ENCODE data around the gene RHOA. TPM values are rescaled to one million over a fixed set of nuclear protein-coding genes. Genes with fewer than 3 reads are reported as not detected.
"Not testable (repeated sequence)": the region's sequence is repeated elsewhere in the genome, so short reads cannot be mapped to it uniquely, and the experiment has no call there.

RHOA gene
- total and polyA plus RNA-seq, 4 donors, result 367 to 580 (median 509) TPM

DNA sequence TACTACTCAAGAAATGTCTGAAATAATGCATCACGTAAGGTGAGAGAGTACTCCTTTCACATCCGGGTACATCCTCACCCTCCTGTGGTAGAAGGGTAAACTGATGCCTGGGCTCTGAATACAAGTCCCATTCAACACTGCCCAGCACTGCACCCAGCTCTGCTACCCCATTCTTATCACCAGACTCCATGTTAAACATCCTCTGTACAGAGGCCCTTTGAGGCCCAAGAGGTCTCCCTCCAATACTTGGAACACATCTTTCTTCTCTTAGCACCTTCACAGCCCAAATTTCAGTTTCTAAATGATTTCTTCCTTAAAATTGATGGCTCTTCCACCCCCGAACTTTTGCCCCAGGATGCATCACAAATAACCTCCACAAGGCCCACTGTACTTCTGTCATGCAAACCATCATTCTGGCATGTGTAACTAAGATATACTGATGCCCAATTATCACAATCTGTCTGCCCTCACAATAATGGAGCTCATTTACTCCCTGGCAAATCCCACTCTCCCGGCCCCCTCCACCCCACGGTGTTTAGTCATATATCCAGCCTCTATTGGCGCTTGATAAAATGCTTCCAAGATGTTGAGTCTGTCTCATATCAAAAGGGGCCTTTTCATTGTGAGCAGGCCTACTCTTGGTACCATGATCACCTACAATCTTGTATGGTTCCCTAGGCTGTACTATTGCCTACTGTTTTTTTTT lies 41.0 kb downstream of the RHOA start:
- ATAC-seq (ENCODE audit: low FRiP score), result no peak
- H3K9me3 ChIP-seq (ENCODE audit: control insufficient read depth, low read length), result no peaks in the 10 kb centered on the region
- WGBS, 2 donors, result 88 to 95% methylated on average over 6 of the region's 6 CpGs
- H3K36me3 ChIP-seq (ENCODE audit: control insufficient read depth in 1 of 2, insufficient read depth in 2 of 2, low read length in 1 of 2), result peaks cover 0 to 7% of the 10 kb centered on the region in 2 donors
- DNase-seq, result no peak
- intact Hi-C loops (cut with DNase I), result no loop called here
- no peaks in the 10 kb centered on the region for H3K4me1 ChIP-seq (ENCODE audit: control insufficient read depth in 1 of 2, insufficient read depth in 2 of 2, low read length in 2 of 2)
- no peak overlapping the region for H3K4me3 ChIP-seq (ENCODE audit: low read length in 2 of 2)
- H3K27me3 ChIP-seq (ENCODE audit: control insufficient read depth in 1 of 2, insufficient read depth in 2 of 2, low read length in 1 of 2), result no peaks in the 10 kb centered on the region
- no peak overlapping the region for H3K27ac ChIP-seq (ENCODE audit: low read depth in 1 of 2, low read length in 2 of 2)

DNA sequence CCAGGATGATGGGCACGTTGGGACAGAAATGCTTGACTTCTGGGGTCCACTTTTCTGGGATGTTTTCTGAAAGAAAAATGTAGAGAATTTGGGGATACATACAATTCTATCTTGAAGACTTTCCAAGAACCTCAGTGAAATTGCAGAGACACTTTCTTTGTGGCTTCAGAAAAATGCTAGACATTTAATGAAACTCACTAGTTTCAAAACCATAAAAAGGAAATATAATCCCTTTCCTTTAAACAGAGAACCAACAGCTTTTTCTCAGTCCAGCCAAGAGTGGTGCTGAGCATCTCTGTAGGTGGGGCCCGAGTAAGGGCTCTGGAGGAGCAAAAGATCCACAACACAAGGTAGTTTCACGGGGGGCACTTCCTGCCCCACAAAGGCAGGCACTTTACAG lies 49.2 kb downstream of the RHOA start:
- peaks cover 3 to 6% of the 10 kb centered on the region in 2 donors for H3K36me3 ChIP-seq (ENCODE audit: control insufficient read depth in 1 of 2, insufficient read depth in 2 of 2, low read length in 1 of 2)
- 74 to 84% methylated on average over 3 of the region's 3 CpGs for WGBS, 2 donors
- H3K27ac ChIP-seq (ENCODE audit: low read depth in 1 of 2, low read length in 2 of 2), result no peak overlapping the region

DNA sequence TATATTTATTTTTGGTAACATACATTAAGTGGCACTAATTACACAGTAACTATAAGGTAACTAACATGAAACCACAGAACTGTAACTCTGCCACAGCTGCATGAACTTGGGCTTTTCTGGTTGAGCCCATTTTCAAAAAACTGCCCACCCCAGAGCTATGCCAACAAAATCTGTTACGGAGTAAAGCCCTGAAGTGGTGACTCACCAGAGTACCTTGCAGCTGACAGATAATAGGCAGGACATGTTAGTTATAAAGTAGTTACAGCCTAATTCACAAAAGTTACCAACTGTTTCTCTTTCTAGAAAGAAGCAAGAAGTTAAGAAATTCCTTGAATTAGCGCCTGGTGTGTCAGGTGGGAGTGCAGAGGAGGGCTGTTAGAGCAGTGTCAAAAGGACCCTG lies 52.2 kb downstream of the RHOA start:
- ATAC-seq (ENCODE audit: low FRiP score), result no peak
- no peak for DNase-seq
- H3K27me3 ChIP-seq (ENCODE audit: control insufficient read depth in 1 of 2, insufficient read depth in 2 of 2, low read length in 1 of 2), result no peaks in the 10 kb centered on the region
- H3K27ac ChIP-seq (ENCODE audit: low read depth in 1 of 2, low read length in 2 of 2), result no peak overlapping the region
- H3K36me3 ChIP-seq (ENCODE audit: control insufficient read depth in 1 of 2, insufficient read depth in 2 of 2, low read length in 1 of 2), result peaks cover 0 to 8% of the 10 kb centered on the region in 2 donors
- no peaks in the 10 kb centered on the region for H3K9me3 ChIP-seq (ENCODE audit: control insufficient read depth, low read length)
- WGBS, 2 donors, result 68 to 69% methylated on average over 2 of the region's 2 CpGs
- no peak overlapping the region for H3K4me3 ChIP-seq (ENCODE audit: low read length in 2 of 2)
- H3K4me1 ChIP-seq (ENCODE audit: control insufficient read depth in 1 of 2, insufficient read depth in 2 of 2, low read length in 2 of 2), result no peaks in the 10 kb centered on the region
- intact Hi-C loops (cut with DNase I), result loop anchor here (2.0 to 5.0 kb wide), 3 partner anchors 13 to 53 kb away; partner anchors contain the start of genes RHOA (in 1 of the 2) and TCTA (in 1 of the 2)

More for the DNA sequence above, 49.2 kb downstream of the RHOA start:
- DNase-seq (no peak), ATAC-seq (ENCODE audit: low FRiP score) (no peak)
- intact Hi-C loops (cut with DNase I), result loop anchor here in 1 of 2 donors (5.0 kb wide), 1 partner anchor 35 kb away; no protein-coding TSS in a partner anchor
- H3K27me3 ChIP-seq (ENCODE audit: control insufficient read depth in 1 of 2, insufficient read depth in 2 of 2, low read length in 1 of 2), result no peaks in the 10 kb centered on the region
- no peak overlapping the region for H3K4me3 ChIP-seq (ENCODE audit: low read length in 2 of 2)
- no peaks in the 10 kb centered on the region for H3K4me1 ChIP-seq (ENCODE audit: control insufficient read depth in 1 of 2, insufficient read depth in 2 of 2, low read length in 2 of 2)
- no peaks in the 10 kb centered on the region for H3K9me3 ChIP-seq (ENCODE audit: control insufficient read depth, low read length)

DNA sequence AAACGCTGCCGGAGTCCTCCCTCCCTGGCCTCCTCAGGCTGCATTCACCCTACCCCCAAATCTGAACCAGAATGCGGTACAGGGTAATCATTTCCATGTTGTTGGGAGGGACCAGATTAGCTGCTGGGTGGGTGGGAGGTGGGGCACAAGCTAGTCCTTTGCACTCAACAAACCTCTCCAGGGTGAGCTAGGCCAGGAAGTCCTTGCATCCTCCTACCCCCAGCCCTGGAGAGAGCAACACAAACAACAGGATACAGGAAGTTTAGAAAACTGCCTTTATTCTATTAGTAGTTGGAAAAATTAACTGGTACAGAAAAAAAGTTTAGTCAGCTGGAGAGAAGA lies 52.9 kb downstream of the RHOA start:
- 14 to 20% methylated on average over 3 of the region's 3 CpGs for WGBS, 2 donors
- H3K36me3 ChIP-seq (ENCODE audit: control insufficient read depth in 1 of 2, insufficient read depth in 2 of 2, low read length in 1 of 2), result peaks cover 0 to 8% of the 10 kb centered on the region in 2 donors

DNA sequence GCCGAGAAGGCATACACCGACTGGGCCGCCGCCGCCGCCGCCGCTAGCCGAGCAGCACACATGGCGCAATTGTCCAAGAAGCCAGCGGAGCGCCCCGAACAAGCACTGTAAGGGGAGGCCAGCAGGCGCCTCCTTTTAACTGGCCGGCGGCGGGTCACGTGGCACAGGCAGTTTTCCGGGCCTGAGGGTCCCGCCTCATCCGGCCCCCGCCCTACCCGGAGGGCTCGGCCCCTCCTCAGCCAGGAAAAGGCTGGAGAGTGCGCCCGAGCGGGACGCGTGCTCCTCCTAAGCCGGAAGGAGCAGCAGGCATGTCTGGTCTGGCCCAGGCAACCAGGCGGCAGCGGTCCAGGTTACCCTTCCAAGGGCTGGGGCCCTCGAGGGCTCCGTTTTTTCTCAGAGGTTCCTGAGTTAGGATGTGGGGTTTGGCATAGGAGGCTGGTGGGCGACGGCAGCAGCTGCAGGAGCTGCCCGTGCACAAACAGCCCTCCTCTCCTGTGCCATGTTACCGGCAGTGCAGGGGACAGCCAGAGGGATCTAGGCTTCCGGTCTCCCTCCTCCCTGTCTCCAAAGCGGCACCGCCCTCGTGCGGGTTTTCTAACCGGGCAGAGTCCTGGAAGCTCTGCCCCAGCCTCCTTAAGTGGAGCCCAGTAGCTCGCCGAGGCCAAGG lies 53.4 kb downstream of the RHOA start, which contains the start of gene GPX1:
GPX1 (minus strand) TSS at position 137 of the 667 bp plus-strand sequence; CDS start at position 62, 75 bp downstream.
- peaks cover 0 to 8% of the 10 kb centered on the region in 2 donors for H3K36me3 ChIP-seq (ENCODE audit: control insufficient read depth in 1 of 2, insufficient read depth in 2 of 2, low read length in 1 of 2)
- H3K9me3 ChIP-seq (ENCODE audit: control insufficient read depth, low read length), result no peaks in the 10 kb centered on the region
- DNase-seq, result peak; percentile 98
- WGBS, 2 donors, result 1% methylated on average over 35 to 46 of the region's 46 CpGs
- intact Hi-C loops (cut with DNase I), result loop anchor here (2.0 to 5.0 kb wide), 2 partner anchors 14 to 54 kb away; partner anchors contain the start of genes RHOA (in 1 of the 2) and TCTA (in 1 of the 2)
- peak; percentile 97 for ATAC-seq (ENCODE audit: low FRiP score)
- H3K27me3 ChIP-seq (ENCODE audit: control insufficient read depth in 1 of 2, insufficient read depth in 2 of 2, low read length in 1 of 2), result no peaks in the 10 kb centered on the region
- peak within 1 kb of the TSS; percentile 39 to 52 for H3K4me3 ChIP-seq (ENCODE audit: low read length in 2 of 2)
- H3K4me1 ChIP-seq (ENCODE audit: control insufficient read depth in 1 of 2, insufficient read depth in 2 of 2, low read length in 2 of 2), result no peaks in the 10 kb centered on the region
- H3K27ac ChIP-seq (ENCODE audit: low read depth in 1 of 2, low read length in 2 of 2), result peak within 1 kb of the TSS; percentile 64 to 87

More for the DNA sequence above, 52.9 kb downstream of the RHOA start:
- Histone ChIP-seq H3K27me3 (ENCODE audit: control insufficient read depth in 1 of 2, insufficient read depth in 2 of 2, low read length in 1 of 2) (no peaks in the 10 kb centered on the region), H3K27ac (ENCODE audit: low read depth in 1 of 2, low read length in 2 of 2) (peak overlapping the region; percentile 64 to 73), H3K4me1 (ENCODE audit: control insufficient read depth in 1 of 2, insufficient read depth in 2 of 2, low read length in 2 of 2) (no peaks in the 10 kb centered on the region), H3K9me3 (ENCODE audit: control insufficient read depth, low read length) (no peaks in the 10 kb centered on the region), H3K4me3 (ENCODE audit: low read length in 2 of 2) (peak overlapping the region in 1 of 2 donors; percentile 1)
- intact Hi-C loops (cut with DNase I), result loop anchor here (2.0 to 5.0 kb wide), 2 partner anchors 14 to 53 kb away; partner anchors contain the start of genes RHOA (in 1 of the 2) and TCTA (in 1 of the 2)
- DNase-seq (no peak), ATAC-seq (ENCODE audit: low FRiP score) (no peak)

DNA sequence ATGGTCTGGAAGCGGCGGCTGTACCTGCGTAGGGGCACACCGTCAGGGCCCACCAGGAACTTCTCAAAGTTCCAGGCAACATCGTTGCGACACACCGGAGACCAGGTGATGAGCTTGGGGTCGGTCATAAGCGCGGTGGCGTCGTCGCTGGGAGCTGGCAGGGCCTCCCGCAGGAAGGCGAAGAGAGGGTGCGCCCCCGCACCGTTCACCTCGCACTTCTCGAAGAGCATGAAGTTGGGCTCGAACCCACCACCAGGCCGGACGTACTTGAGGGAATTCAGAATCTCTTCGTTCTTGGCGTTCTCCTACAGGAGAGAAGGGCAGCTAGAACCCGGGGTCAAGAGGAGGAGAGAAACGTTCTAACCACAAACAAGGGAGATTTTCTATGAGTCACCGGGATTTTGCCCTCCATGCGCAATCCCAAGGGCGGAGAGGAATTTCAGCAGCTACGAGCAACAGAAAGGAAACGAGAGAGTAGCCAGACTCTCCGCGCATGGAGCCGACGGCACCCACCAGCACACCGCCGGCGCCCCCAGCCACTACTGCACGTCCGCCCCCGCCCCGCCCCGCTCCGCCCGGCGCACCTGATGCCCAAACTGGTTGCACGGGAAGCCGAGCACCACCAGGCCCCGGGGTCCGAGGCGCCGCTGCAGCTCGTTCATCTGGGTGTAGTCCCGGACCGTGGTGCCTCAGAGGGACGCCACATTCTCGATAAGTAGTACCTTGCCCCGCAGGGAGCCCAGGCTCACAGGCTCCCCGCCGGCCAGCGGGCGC lies 54.1 kb downstream of the RHOA start:
- intact Hi-C loops (cut with DNase I), result loop anchor here (2.0 to 5.0 kb wide), 2 partner anchors 15 to 55 kb away; partner anchors contain the start of genes RHOA (in 1 of the 2) and TCTA (in 1 of the 2)
- peak; percentile 43 for ATAC-seq (ENCODE audit: low FRiP score)
- Histone ChIP-seq H3K27ac (ENCODE audit: low read depth in 1 of 2, low read length in 2 of 2) (peak overlapping the region; percentile 0 to 87), H3K4me3 (ENCODE audit: low read length in 2 of 2) (peak overlapping the region; percentile 37 to 52)
- H3K9me3 ChIP-seq (ENCODE audit: control insufficient read depth, low read length); H3K4me1 ChIP-seq (ENCODE audit: control insufficient read depth in 1 of 2, insufficient read depth in 2 of 2, low read length in 2 of 2); H3K27me3 ChIP-seq (ENCODE audit: control insufficient read depth in 1 of 2, insufficient read depth in 2 of 2, low read length in 1 of 2); H3K36me3 ChIP-seq (ENCODE audit: control insufficient read depth in 1 of 2, insufficient read depth in 2 of 2, low read length in 1 of 2): not testable (repeated sequence)
- peak; percentile 77 to 87 for DNase-seq
- WGBS, 2 donors, result 3 to 9% methylated on average over 54 to 63 of the region's 63 CpGs

DNA sequence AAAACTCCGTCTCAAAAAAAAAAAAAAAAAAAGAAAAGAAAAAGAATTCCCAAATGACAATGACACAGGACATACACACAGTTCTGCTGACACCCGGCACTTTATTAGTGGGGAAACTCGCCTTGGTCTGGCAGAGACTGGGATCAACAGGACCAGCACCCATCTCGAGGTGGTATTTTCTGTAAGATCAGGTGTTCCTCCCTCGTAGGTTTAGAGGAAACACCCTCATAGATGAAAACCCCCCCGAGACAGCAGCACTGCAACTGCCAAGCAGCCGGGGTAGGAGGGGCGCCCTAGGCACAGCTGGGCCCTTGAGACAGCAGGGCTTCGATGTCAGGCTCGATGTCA lies 54.7 kb downstream of the RHOA start:
- H3K4me1 ChIP-seq (ENCODE audit: control insufficient read depth in 1 of 2, insufficient read depth in 2 of 2, low read length in 2 of 2), result not testable (repeated sequence)
- WGBS, 2 donors, result 50% methylated on average over 8 to 10 of the region's 10 CpGs

DNA sequence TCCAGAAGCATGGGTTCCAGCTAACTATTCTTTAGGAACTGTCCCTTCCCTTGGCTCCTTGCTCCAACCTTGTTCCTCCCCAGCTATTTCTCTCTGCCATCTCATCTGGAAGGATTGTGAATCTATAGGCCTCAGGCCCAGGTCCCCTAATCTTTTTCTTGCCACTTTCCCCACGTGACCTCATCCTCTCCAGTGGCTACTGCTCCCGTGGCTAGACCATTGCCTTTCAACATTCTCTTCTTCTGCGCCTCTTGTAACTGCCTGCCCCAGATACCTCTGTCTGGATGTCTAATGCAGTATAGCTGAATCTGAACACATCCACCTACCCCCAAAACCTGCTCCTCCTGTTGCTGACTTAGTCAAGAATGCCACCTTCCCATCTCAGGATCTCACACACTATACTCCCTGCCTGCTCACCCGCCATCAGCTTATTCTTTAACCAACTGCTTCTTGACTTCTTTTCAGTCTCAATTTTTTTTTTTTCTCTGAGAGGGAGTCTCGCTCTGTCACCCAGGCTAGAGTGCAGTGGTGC lies 58.8 kb downstream of the RHOA start:
- peaks cover 0 to 2% of the 10 kb centered on the region in 2 donors for H3K36me3 ChIP-seq (ENCODE audit: control insufficient read depth in 1 of 2, insufficient read depth in 2 of 2, low read length in 1 of 2)
- DNase-seq (no peak), ATAC-seq (ENCODE audit: low FRiP score) (no peak)
- H3K9me3 ChIP-seq (ENCODE audit: control insufficient read depth, low read length), result no peaks in the 10 kb centered on the region
- no peaks in the 10 kb centered on the region for H3K27me3 ChIP-seq (ENCODE audit: control insufficient read depth in 1 of 2, insufficient read depth in 2 of 2, low read length in 1 of 2)
- no peaks in the 10 kb centered on the region for H3K4me1 ChIP-seq (ENCODE audit: control insufficient read depth in 1 of 2, insufficient read depth in 2 of 2, low read length in 2 of 2)
- no peak overlapping the region for H3K4me3 ChIP-seq (ENCODE audit: low read length in 2 of 2)
- intact Hi-C loops (cut with DNase I), result no loop called here
- WGBS, 2 donors, result 81 to 85% methylated on average over 5 of the region's 5 CpGs
- H3K27ac ChIP-seq (ENCODE audit: low read depth in 1 of 2, low read length in 2 of 2), result no peak overlapping the region

More for the DNA sequence above, 54.7 kb downstream of the RHOA start:
- peak overlapping the region in 1 of 2 donors; percentile 52 for H3K4me3 ChIP-seq (ENCODE audit: low read length in 2 of 2)
- not testable (repeated sequence) for H3K27ac ChIP-seq (ENCODE audit: low read depth in 1 of 2, low read length in 2 of 2); H3K27me3 ChIP-seq (ENCODE audit: control insufficient read depth in 1 of 2, insufficient read depth in 2 of 2, low read length in 1 of 2); DNase-seq; H3K36me3 ChIP-seq (ENCODE audit: control insufficient read depth in 1 of 2, insufficient read depth in 2 of 2, low read length in 1 of 2); H3K9me3 ChIP-seq (ENCODE audit: control insufficient read depth, low read length)
- ATAC-seq (ENCODE audit: low FRiP score), result peak; percentile 3
- intact Hi-C loops (cut with DNase I), result loop anchor here in 1 of 2 donors (5.0 kb wide), 1 partner anchor 55 kb away; the partner anchor contains the start of genes RHOA and TCTA
